Motor neuron (in vitro differentiated cells): ENCODE measurements around the gene CD200R1. TPM values are rescaled to one million over a fixed set of nuclear protein-coding genes. Genes with fewer than 3 reads are reported as not detected.

ENCODE experiments used
- total RNA-seq, 8 experiments: library from RNA; unstranded; fragments of 300-600 nt; gene quantifications; 2 replicates each; pipeline versions ENCODE4 v1.2.3 to v1.2.4, GENCODE V29; 2022

CD200R1 gene
- total RNA-seq, 8 experiments from 2014 or later, result 0.05 to 0.18 (median 0.09) TPM; not detected in 2

Other genes starting within 250 kb of the CD200R1 start
- gene CD200R1L, start 128.2 kb downstream of the CD200R1 start, total RNA-seq, result not detected
- 10 to 100 TPM; 16.8 to 31.2 (median 23.9) TPM for gene GTPBP8, start 15.9 kb upstream of the CD200R1 start, total RNA-seq
- 10 to 100 TPM in 5 of 8 experiments, 1 to 10 TPM in 3; 3.5 to 36.1 (median 12.2) TPM for gene BOC, start 236.5 kb upstream of the CD200R1 start, total RNA-seq